ENCODE measurements around the gene KCNC3. TPM values are rescaled to one million over a fixed set of nuclear protein-coding genes. Genes with fewer than 3 reads are reported as not detected.

Gene KCNC3
- total and polyA plus RNA-seq, 10 of the 15 experiments (the other 5 are each of a cell fraction or from before 2014, with no cell fraction given) = 0.08 to 3.8 (median 0.44) TPM; not detected in 2

DNA sequence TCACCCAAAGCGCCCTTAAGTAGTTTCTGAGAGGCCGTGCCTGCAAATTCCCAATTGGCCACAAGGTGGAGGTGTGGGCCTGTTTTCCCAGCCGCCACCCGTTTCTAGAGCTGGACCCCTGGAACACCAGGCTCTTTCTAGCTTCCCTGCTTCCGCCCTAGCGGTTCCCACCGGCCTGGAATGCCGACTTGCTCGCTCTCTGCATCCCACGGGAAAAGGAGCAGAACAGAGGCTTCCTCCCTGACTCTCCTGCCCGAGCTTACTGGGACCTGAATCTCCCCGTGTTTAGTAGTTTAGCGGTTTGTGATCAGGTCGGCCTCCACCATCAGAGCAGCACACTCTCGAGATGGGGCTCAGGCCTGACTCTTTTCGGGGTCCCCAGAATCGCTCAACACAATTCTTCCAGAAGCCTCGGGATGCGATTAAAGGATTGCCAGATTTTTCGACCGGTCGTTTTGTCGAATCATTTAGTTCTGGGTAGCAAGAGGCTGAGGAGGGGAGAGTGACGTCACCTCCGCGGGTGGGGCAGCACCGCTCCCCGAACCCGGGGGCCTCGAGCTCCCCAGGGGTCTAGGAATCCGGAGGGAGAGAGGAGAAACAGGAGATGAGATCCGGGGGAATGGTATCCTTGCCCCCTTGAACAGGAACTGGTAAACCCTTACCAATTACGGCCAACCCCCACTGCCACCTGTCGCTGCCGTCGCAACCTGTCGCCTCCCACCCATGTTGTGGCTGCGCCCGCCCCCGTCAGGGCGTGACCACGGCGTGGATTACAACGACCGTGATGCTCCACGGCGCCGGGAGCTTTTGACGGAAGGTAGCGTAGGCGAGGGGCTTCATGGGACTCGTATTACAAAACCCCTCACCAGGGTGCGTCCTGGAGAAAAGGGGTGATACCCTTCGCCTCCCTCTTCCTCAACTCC, 28.3 kb upstream of the KCNC3 start (continued):
- TF ChIP-seq ZBTB11 (CRISPR knock-in tag; IDR thresholded peaks at IDR 0.05) (no peak), ZNF24 (IDR thresholded peaks at IDR 0.05) (no peak), MXI1 (IDR thresholded peaks at IDR 0.05; ENCODE audit: low read depth, low read length) (peak; percentile 38; the same call in 1 of the 2 replicates), ZNF592 (IDR thresholded peaks at IDR 0.05) (no peak), SMC3 (IDR thresholded peaks at IDR 0.05; ENCODE audit: borderline replicate concordance, low read length) (peak; percentile 77), IRF4 (IDR thresholded peaks at IDR 0.05; ENCODE audit: low read depth, low read length) (no peak), BHLHE40 (IDR thresholded peaks at IDR 0.05; ENCODE audit: borderline replicate concordance in 1 of 2, low read depth in 2 of 2, low read length in 1 of 2) (peak; percentile 28 to 73; a peak in 2 of 4 replicates), PML (IDR thresholded peaks at IDR 0.05; ENCODE audit: low read length) (0 out of 2 replicates have a peak, but pooled peaks have one; percentile 42), NR2F1 (conservative IDR thresholded peaks at IDR 0.05) (no peak), NR2C1 (IDR thresholded peaks at IDR 0.05) (no peak), ZSCAN29 (IDR thresholded peaks at IDR 0.05) (no peak), BCL11A (IDR thresholded peaks at IDR 0.05; ENCODE audit: low read depth, low read length) (no peak), STAT3 (IDR thresholded peaks at IDR 0.05; ENCODE audit: low read depth, low read length) (no peak), NRF1 (conservative IDR thresholded peaks at IDR 0.05; ENCODE audit: low read depth, low read length) (no peak), TBL1XR1 (IDR thresholded peaks at IDR 0.05; ENCODE audit: low read depth, low read length) (peak; percentile 29; the same call in 1 of the 2 replicates), WRNIP1 (IDR thresholded peaks at IDR 0.05; ENCODE audit: borderline replicate concordance, low read depth, low read length) (no peak), PAX8 (IDR thresholded peaks at IDR 0.05) (no peak), RFX5 (IDR thresholded peaks at IDR 0.05; ENCODE audit: low read depth, low read length) (no peak), EED (IDR thresholded peaks at IDR 0.05; ENCODE audit: low read depth) (peak; percentile 86), ZNF217 (IDR thresholded peaks at IDR 0.05) (no peak)
- TF ChIP-seq, protein P1, sequence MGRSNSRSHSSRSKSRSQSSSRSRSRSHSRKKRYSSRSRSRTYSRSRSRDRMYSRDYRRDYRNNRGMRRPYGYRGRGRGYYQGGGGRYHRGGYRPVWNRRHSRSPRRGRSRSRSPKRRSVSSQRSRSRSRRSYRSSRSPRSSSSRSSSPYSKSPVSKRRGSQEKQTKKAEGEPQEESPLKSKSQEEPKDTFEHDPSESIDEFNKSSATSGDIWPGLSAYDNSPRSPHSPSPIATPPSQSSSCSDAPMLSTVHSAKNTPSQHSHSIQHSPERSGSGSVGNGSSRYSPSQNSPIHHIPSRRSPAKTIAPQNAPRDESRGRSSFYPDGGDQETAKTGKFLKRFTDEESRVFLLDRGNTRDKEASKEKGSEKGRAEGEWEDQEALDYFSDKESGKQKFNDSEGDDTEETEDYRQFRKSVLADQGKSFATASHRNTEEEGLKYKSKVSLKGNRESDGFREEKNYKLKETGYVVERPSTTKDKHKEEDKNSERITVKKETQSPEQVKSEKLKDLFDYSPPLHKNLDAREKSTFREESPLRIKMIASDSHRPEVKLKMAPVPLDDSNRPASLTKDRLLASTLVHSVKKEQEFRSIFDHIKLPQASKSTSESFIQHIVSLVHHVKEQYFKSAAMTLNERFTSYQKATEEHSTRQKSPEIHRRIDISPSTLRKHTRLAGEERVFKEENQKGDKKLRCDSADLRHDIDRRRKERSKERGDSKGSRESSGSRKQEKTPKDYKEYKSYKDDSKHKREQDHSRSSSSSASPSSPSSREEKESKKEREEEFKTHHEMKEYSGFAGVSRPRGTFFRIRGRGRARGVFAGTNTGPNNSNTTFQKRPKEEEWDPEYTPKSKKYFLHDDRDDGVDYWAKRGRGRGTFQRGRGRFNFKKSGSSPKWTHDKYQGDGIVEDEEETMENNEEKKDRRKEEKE (IDR thresholded peaks at IDR 0.05) = no peak
